ENCODE measurements around the gene LRCOL1. TPM values are rescaled to one million over a fixed set of nuclear protein-coding genes. Genes with fewer than 3 reads are reported as not detected.

The LRCOL1 gene
- total and polyA plus RNA-seq, 2 experiments from 2014 or later = 1.7 TPM; not detected in 1

GRCh38 chr12:132614029-132614428, 3.6 kb upstream of the LRCOL1 start:
- Mint-ChIP-seq H3K36me3 (ENCODE audit: low read depth) (peaks cover 12% of the 10 kb centered on the region), H3K9me3 (peaks cover 49% of the 10 kb centered on the region), H3K27ac (no peak overlapping the region), H3K4me3 (no peak overlapping the region), H3K27me3 (ENCODE audit: insufficient read depth, low read depth, poor library complexity) (peaks cover 84% of the 10 kb centered on the region), H3K4me1 (peaks cover 5% of the 10 kb centered on the region; the same call in 2 of the 3 replicates)
- Histone ChIP-seq H3K4me3 (no peak overlapping the region), H3K27ac (ENCODE audit: low read depth) (no peak overlapping the region), H3K4me2 (no peak overlapping the region), H3K36me3 (ENCODE audit: insufficient read depth) (no peaks in the 10 kb centered on the region), H3K9me2 (ENCODE audit: insufficient read depth) (no peaks in the 10 kb centered on the region), H3K27me3 (ENCODE audit: insufficient read depth) (peaks cover 87% of the 10 kb centered on the region), H2AFZ (no peak overlapping the region), H4K20me1 (replicated peaks; ENCODE audit: insufficient read depth) (0 out of 2 replicates have a peak, but pooled peaks cover 4% of the 10 kb centered on the region), H3K4me1 (ENCODE audit: insufficient read depth) (peaks cover 6% of the 10 kb centered on the region; the same call in 1 of the 2 replicates), H3F3A (replicated peaks; ENCODE audit: low read depth) (0 out of 2 replicates have a peak, but pooled peaks cover 3% of the 10 kb centered on the region), H3K79me2 (replicated peaks; ENCODE audit: insufficient read depth) (no peaks in the 10 kb centered on the region)
- DNase-seq (ENCODE audit: low spot score) (no peak), ATAC-seq (no peak)
- TF ChIP-seq ZNF114 (CRISPR knock-in tag; IDR thresholded peaks at IDR 0.05) (no peak), EZH2 (IDR thresholded peaks at IDR 0.05; ENCODE audit: low read depth, unreplicated experiment) (no peak), EZH2phosphoT487 (IDR thresholded peaks at IDR 0.05; ENCODE audit: unreplicated experiment) (no peak), CTCF (conservative IDR thresholded peaks at IDR 0.05; ENCODE audit: low read depth in 2 of 2) (no peak), ZNF331 (CRISPR knock-in tag; IDR thresholded peaks at IDR 0.05; ENCODE audit: low read depth) (no peak)
- TF ChIP-seq, protein P1, sequence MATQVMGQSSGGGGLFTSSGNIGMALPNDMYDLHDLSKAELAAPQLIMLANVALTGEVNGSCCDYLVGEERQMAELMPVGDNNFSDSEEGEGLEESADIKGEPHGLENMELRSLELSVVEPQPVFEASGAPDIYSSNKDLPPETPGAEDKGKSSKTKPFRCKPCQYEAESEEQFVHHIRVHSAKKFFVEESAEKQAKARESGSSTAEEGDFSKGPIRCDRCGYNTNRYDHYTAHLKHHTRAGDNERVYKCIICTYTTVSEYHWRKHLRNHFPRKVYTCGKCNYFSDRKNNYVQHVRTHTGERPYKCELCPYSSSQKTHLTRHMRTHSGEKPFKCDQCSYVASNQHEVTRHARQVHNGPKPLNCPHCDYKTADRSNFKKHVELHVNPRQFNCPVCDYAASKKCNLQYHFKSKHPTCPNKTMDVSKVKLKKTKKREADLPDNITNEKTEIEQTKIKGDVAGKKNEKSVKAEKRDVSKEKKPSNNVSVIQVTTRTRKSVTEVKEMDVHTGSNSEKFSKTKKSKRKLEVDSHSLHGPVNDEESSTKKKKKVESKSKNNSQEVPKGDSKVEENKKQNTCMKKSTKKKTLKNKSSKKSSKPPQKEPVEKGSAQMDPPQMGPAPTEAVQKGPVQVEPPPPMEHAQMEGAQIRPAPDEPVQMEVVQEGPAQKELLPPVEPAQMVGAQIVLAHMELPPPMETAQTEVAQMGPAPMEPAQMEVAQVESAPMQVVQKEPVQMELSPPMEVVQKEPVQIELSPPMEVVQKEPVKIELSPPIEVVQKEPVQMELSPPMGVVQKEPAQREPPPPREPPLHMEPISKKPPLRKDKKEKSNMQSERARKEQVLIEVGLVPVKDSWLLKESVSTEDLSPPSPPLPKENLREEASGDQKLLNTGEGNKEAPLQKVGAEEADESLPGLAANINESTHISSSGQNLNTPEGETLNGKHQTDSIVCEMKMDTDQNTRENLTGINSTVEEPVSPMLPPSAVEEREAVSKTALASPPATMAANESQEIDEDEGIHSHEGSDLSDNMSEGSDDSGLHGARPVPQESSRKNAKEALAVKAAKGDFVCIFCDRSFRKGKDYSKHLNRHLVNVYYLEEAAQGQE (IDR thresholded peaks at IDR 0.05; ENCODE audit: unreplicated experiment) = no peak
- TF ChIP-seq, protein P2, sequence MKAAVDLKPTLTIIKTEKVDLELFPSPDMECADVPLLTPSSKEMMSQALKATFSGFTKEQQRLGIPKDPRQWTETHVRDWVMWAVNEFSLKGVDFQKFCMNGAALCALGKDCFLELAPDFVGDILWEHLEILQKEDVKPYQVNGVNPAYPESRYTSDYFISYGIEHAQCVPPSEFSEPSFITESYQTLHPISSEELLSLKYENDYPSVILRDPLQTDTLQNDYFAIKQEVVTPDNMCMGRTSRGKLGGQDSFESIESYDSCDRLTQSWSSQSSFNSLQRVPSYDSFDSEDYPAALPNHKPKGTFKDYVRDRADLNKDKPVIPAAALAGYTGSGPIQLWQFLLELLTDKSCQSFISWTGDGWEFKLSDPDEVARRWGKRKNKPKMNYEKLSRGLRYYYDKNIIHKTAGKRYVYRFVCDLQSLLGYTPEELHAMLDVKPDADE (IDR thresholded peaks at IDR 0.05) = no peak

- no peak overlapping the region for H3K4me3 Mint-ChIP-seq
- no peaks in the 10 kb centered on the region for H3K4me1 Mint-ChIP-seq
- Histone ChIP-seq H3K4me1 (ENCODE audit: insufficient read depth) (no peaks in the 10 kb centered on the region), H3K9me2 (ENCODE audit: insufficient read depth) (no peaks in the 10 kb centered on the region), H3K27me3 (ENCODE audit: insufficient read depth) (peaks cover 94% of the 10 kb centered on the region), H3K27ac (ENCODE audit: low read depth) (no peak overlapping the region), H4K20me1 (replicated peaks; ENCODE audit: insufficient read depth) (no peaks in the 10 kb centered on the region), H3F3A (replicated peaks; ENCODE audit: low read depth) (0 out of 2 replicates have a peak, but pooled peaks cover 4% of the 10 kb centered on the region), H2AFZ (no peak overlapping the region), H3K4me2 (no peak overlapping the region), H3K4me3 (no peak overlapping the region), H3K79me2 (replicated peaks; ENCODE audit: insufficient read depth) (no peaks in the 10 kb centered on the region), H3K36me3 (ENCODE audit: insufficient read depth) (no peaks in the 10 kb centered on the region)
- peaks cover 90% of the 10 kb centered on the region for H3K27me3 Mint-ChIP-seq (ENCODE audit: insufficient read depth, low read depth, poor library complexity)
- H3K36me3 Mint-ChIP-seq (ENCODE audit: low read depth) = peaks cover 3% of the 10 kb centered on the region; the same call in 1 of the 3 replicates
- H3K9me3 Mint-ChIP-seq = peaks cover 34% of the 10 kb centered on the region
- TF ChIP-seq EZH2phosphoT487 (IDR thresholded peaks at IDR 0.05; ENCODE audit: unreplicated experiment) (no peak), CREB1 (CRISPR knock-in tag; IDR thresholded peaks at IDR 0.05; ENCODE audit: low read depth) (no peak), STAT1 (IDR thresholded peaks at IDR 0.05; ENCODE audit: unreplicated experiment) (no peak), EZH2 (IDR thresholded peaks at IDR 0.05; ENCODE audit: low read depth, unreplicated experiment) (no peak), ZNF331 (CRISPR knock-in tag; IDR thresholded peaks at IDR 0.05; ENCODE audit: low read depth) (peak; percentile 98), POLR2AphosphoS5 (IDR thresholded peaks at IDR 0.05; ENCODE audit: low read depth) (no peak), NANOG (IDR thresholded peaks at IDR 0.05; ENCODE audit: borderline replicate concordance) (no peak)
- TF ChIP-seq, protein P1 (IDR thresholded peaks at IDR 0.05; ENCODE audit: unreplicated experiment) = no peak
- TF ChIP-seq, protein P2 (IDR thresholded peaks at IDR 0.05) = no peak
- DNase-seq (ENCODE audit: low spot score) = no peak
- ATAC-seq = no peak
- H3K27ac Mint-ChIP-seq = no peak overlapping the region
Observed at GRCh38 chr12:132611620-132612019, 1.2 kb upstream of the LRCOL1 start.
